PC-9 (cell line): ENCODE results near the gene RSAD1. TPM values are rescaled to one million over a fixed set of nuclear protein-coding genes. Genes with fewer than 3 reads are reported as not detected.

ENCODE experiments used
- BruUV-seq: library from RNA; stranded (reverse); fragments of 400-500 nt; replicated peaks from 2 replicates; lab custom pipeline; 2021; lab: Mats Ljungman, UMichigan
- CTCF ChIA-PET: fragments of 300-600 bp; sonication (Branson Sonifier 250); formaldehyde crosslinking; loops from one replicate; lab custom pipeline; 2022; ENCODE audit warnings: antibody characterized with exemption; lab: Charles Lee
- POLR2A ChIA-PET: fragments of 300-600 bp; sonication (Branson Sonifier 250); formaldehyde crosslinking; loops from one replicate; lab custom pipeline; 2022; ENCODE audit warnings: antibody characterized with exemption; ENCODE audit not compliant: unreplicated experiment; lab: Charles Lee
- DNase-seq, 2 experiments: peaks; one replicate each; pipeline versions ENCODE4 v3.0.0 to v3.0.0-alpha.2; 2015 to 2022; ENCODE audit warnings: mixed read lengths in 1 of 2
- H2AFZ ChIP-seq: fragments of 200-600 bp; sonication (generic); 2 replicates; pipeline ENCODE4 v1.8.1; 2017; ENCODE audit warnings: antibody characterized with exemption
- H3F3A ChIP-seq: fragments of 200-600 bp; sonication (generic); 2 replicates; pipeline ENCODE4 v1.8.1; 2017; ENCODE audit warnings: antibody characterized with exemption, mild to moderate bottlenecking, low read depth; ENCODE audit not compliant: insufficient read depth
- H3K27ac ChIP-seq: fragments of 200-600 bp; sonication (generic); 2 replicates; pipeline ENCODE4 v1.6.1; 2016; ENCODE audit warnings: mixed run types
- H3K27me3 ChIP-seq: fragments of 200-600 bp; sonication (generic); 2 replicates; pipeline ENCODE4 v1.6.1; 2016; ENCODE audit warnings: low read depth, mixed run types; ENCODE audit not compliant: insufficient read depth
- H3K36me3 ChIP-seq: fragments of 200-600 bp; sonication (generic); 2 replicates; pipeline ENCODE4 v1.6.1; 2016; ENCODE audit warnings: low read depth, mixed run types
- H3K4me1 ChIP-seq: fragments of 200-600 bp; sonication (generic); replicated peaks from 2 replicates; pipeline ENCODE4 v1.6.1; 2016; ENCODE audit warnings: mixed run types; ENCODE audit not compliant: insufficient read depth
- H3K4me2 ChIP-seq: fragments of 200-600 bp; sonication (generic); 2 replicates; pipeline ENCODE4 v1.6.1; 2017; ENCODE audit warnings: mixed run types
- H3K4me3 ChIP-seq: fragments of 200-600 bp; sonication (generic); 2 replicates; pipeline ENCODE4 v1.6.1; 2016; ENCODE audit warnings: mixed run types
- H3K79me2 ChIP-seq: fragments of 200-600 bp; sonication (generic); 2 replicates; pipeline ENCODE4 v1.6.1; 2017; ENCODE audit warnings: low read depth, mixed run types
- H3K9me2 ChIP-seq: fragments of 200-600 bp; sonication (generic); 2 replicates; pipeline ENCODE4 v1.8.1; 2017; ENCODE audit warnings: mild to moderate bottlenecking; ENCODE audit not compliant: insufficient read depth
- H3K9me3 ChIP-seq: fragments of 200-600 bp; sonication (generic); 2 replicates; pipeline ENCODE4 v1.8.1; 2016; ENCODE audit warnings: low read depth; ENCODE audit not compliant: insufficient read depth
- H4K20me1 ChIP-seq: fragments of 200-600 bp; sonication (generic); 2 replicates; pipeline ENCODE4 v1.8.1; 2017; ENCODE audit not compliant: insufficient read depth
- CTCF ChIP-seq: fragments of 200-600 bp; sonication (generic); conservative IDR thresholded peaks from 2 replicates; pipeline ENCODE4 v1.6.1; 2017; ENCODE audit warnings: mixed run types, antibody characterized with exemption, mild to moderate bottlenecking, moderate library complexity
- EZH2 ChIP-seq: fragments of 200-600 bp; sonication (generic); IDR thresholded peaks from 2 replicates; pipeline ENCODE4 v1.8.0; 2017; ENCODE audit warnings: antibody characterized with exemption, low read depth
- intact Hi-C: fragments of 100-400 bp; cut with micrococcal nuclease; formaldehyde crosslinking; loops from one replicate; pipeline ENCODE4 v1.10.0; 2022; ENCODE audit not compliant: unreplicated experiment
- total RNA-seq: library from RNA; stranded (reverse); gene quantifications from 2 replicates; pipeline ENCODE4 v1.2.3, GENCODE V29; 2021

The RSAD1 gene
- total RNA-seq, 1 experiment from 2014 or later = 15.1 TPM

DNA sequence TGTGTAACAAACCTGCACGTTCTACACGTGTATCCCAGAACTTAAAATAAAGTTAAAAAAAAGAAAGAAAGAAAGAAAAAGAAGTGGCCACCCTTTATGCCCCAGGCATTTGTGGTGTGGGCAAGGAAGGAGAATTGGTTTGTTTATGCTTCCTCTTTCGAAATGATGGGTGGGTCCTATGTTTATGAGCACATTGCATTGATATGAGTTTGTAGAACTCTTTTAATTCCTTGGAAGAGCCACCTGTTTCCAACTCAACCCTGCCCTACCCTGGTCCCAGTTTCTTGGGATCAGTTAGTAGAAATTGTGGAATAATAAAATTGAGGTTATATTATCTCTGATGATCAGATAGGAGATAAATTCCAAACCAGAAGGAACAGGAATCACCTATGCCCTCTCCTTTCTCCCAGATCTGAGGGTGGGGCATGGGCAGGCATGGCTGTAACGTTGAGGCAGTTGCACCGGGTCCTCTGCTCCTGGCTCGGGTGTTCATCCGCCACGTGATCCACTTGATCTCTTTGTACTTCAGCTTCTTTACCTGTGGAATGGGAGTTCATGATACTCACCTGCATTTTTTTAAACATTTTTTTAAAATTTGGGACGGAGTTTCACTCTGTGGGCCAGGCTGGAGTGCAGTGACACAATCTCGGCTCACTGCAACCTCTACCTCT lies 25.9 kb upstream of the RSAD1 start:
- DNase-seq = peak; percentile 56 to 98
- TF ChIP-seq EZH2 (no peak), CTCF (no peak)
- H3K4me3 ChIP-seq = peak overlapping the region; percentile 39; the same call in 1 of the 2 replicates
- H3K9me2 ChIP-seq = no peaks in the 10 kb centered on the region
- no peaks in the 10 kb centered on the region for H4K20me1 ChIP-seq
- CTCF ChIA-PET = interaction anchor here (0.7 to 1.2 kb wide), 2 partner anchors 11 to 361 kb away, joined by 4 to 10 read pairs; no protein-coding TSS in a partner anchor
- BruUV-seq = no TSS peak
- intact Hi-C loops = loop anchor here (1.0 kb wide), 2 partner anchors 25 to 61 kb away; no protein-coding TSS in a partner anchor
- H3K9me3 ChIP-seq = no peaks in the 10 kb centered on the region
- H2AFZ ChIP-seq = no peak overlapping the region
- peaks cover 23% of the 10 kb centered on the region for H3K36me3 ChIP-seq
- H3K4me2 ChIP-seq = peak overlapping the region; percentile 70
- no peaks in the 10 kb centered on the region for H3K27me3 ChIP-seq
- POLR2A ChIA-PET = interaction anchor here (0.7 kb wide), 2 partner anchors 56 to 688 kb away, joined by 4 to 13 read pairs; no protein-coding TSS in a partner anchor
- peaks cover 58% of the 10 kb centered on the region for H3F3A ChIP-seq
- peaks cover 72% of the 10 kb centered on the region for H3K4me1 ChIP-seq
- peaks cover 80% of the 10 kb centered on the region for H3K79me2 ChIP-seq
- H3K27ac ChIP-seq = peak overlapping the region; percentile 64

GRCh38 chr17:50453901-50454300 lies 24.8 kb upstream of the RSAD1 start:
- CTCF ChIA-PET = interaction anchor here (0.6 kb wide), 1 partner anchor 58 kb away, joined by 3 read pairs; no protein-coding TSS in a partner anchor

DNA sequence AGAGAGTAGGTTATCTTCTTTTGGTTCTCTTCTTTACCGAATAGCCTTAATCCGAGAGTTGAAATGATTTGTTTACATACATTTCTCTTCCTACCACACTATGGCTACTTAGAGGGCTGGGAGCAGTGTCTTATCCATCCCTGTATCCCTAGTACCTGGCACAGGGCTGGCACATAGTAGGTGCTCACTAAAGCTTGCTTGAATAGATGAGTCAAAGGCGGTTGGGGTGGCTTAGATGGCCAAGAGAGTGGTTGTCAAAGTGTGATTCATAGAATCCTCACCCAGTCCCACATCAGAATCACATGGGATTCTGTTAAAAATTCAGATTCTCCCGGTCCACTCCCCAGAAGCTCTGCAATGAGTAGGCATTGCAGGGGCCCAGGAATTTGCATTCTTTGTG lies 21.0 kb upstream of the RSAD1 start:
- ChIA-PET POLR2A (no interaction called here), CTCF (no interaction called here)
- no peaks in the 10 kb centered on the region for H3K9me3 ChIP-seq
- H3K79me2 ChIP-seq = peaks cover 43% of the 10 kb centered on the region
- no TSS peak for BruUV-seq
- no peak overlapping the region for H3K4me3 ChIP-seq
- H3K36me3 ChIP-seq = peaks cover 25% of the 10 kb centered on the region
- DNase-seq = no peak
- no peak overlapping the region for H2AFZ ChIP-seq
- H3K4me1 ChIP-seq = peaks cover 52% of the 10 kb centered on the region
- TF ChIP-seq CTCF = no peak
- no peak for TF ChIP-seq EZH2
- H3K4me2 ChIP-seq = no peak overlapping the region
- H3K27me3 ChIP-seq = no peaks in the 10 kb centered on the region
- H3K27ac ChIP-seq = no peak overlapping the region
- H3F3A ChIP-seq = peaks cover 46% of the 10 kb centered on the region
- H3K9me2 ChIP-seq = no peaks in the 10 kb centered on the region
- intact Hi-C loops = no loop called here
- H4K20me1 ChIP-seq = no peaks in the 10 kb centered on the region

More at GRCh38 chr17:50453901-50454300, 24.8 kb upstream of the RSAD1 start:
- H3K79me2 ChIP-seq = peaks cover 77% of the 10 kb centered on the region
- no TSS peak for BruUV-seq
- no peaks in the 10 kb centered on the region for H3K9me3 ChIP-seq
- H3K27ac ChIP-seq = peak overlapping the region; percentile 64
- no peaks in the 10 kb centered on the region for H3K27me3 ChIP-seq
- POLR2A ChIA-PET = no interaction called here
- no peak for TF ChIP-seq EZH2
- no peak for TF ChIP-seq CTCF
- intact Hi-C loops = no loop called here
- peaks cover 76% of the 10 kb centered on the region for H3K4me1 ChIP-seq
- no peaks in the 10 kb centered on the region for H3K9me2 ChIP-seq
- no peaks in the 10 kb centered on the region for H4K20me1 ChIP-seq
- H3F3A ChIP-seq = peaks cover 70% of the 10 kb centered on the region
- H2AFZ ChIP-seq = no peak overlapping the region
- peaks cover 15% of the 10 kb centered on the region for H3K36me3 ChIP-seq
- H3K4me3 ChIP-seq = no peak overlapping the region
- H3K4me2 ChIP-seq = peak overlapping the region; percentile 70; the same call in 1 of the 2 replicates
- peak in 1 of 2 experiments; percentile 15 for DNase-seq
